Cardiac fibroblast (primary cell): Measurements from ENCODE around the gene SPACDR.

Source experiments
- DNase-seq, 2 donors: peaks; one replicate each; pipeline versions ENCODE4 v3.0.0 to v3.0.0-alpha.2; 2010; ENCODE audit warnings: low read depth in 2 of 2
- H3K4me3 ChIP-seq, 2 donors: replicated peaks in 1 of 2; 1 replicate in 1 of 2; 2 replicates in 1 of 2; pipeline ENCODE4 v1.5.1; 2011; ENCODE audit warnings: low read depth in 2 of 2, low read length in 2 of 2, mild to moderate bottlenecking in 2 of 2, moderate library complexity in 1 of 2
- TF ChIP-seq, protein P1 (sequence below): IDR thresholded peaks from one replicate; pipeline ENCODE4 v1.5.1; 2011; ENCODE audit warnings: low read depth, mild to moderate bottlenecking, low read length, inconsistent platforms

SPACDR gene

GRCh38 chr7:100415448-100415847, 48.6 kb downstream of the SPACDR start:
- TF ChIP-seq, protein P1, sequence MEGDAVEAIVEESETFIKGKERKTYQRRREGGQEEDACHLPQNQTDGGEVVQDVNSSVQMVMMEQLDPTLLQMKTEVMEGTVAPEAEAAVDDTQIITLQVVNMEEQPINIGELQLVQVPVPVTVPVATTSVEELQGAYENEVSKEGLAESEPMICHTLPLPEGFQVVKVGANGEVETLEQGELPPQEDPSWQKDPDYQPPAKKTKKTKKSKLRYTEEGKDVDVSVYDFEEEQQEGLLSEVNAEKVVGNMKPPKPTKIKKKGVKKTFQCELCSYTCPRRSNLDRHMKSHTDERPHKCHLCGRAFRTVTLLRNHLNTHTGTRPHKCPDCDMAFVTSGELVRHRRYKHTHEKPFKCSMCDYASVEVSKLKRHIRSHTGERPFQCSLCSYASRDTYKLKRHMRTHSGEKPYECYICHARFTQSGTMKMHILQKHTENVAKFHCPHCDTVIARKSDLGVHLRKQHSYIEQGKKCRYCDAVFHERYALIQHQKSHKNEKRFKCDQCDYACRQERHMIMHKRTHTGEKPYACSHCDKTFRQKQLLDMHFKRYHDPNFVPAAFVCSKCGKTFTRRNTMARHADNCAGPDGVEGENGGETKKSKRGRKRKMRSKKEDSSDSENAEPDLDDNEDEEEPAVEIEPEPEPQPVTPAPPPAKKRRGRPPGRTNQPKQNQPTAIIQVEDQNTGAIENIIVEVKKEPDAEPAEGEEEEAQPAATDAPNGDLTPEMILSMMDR = no peak
- no peak overlapping the region for H3K4me3 ChIP-seq
- DNase-seq = no peak

DNA sequence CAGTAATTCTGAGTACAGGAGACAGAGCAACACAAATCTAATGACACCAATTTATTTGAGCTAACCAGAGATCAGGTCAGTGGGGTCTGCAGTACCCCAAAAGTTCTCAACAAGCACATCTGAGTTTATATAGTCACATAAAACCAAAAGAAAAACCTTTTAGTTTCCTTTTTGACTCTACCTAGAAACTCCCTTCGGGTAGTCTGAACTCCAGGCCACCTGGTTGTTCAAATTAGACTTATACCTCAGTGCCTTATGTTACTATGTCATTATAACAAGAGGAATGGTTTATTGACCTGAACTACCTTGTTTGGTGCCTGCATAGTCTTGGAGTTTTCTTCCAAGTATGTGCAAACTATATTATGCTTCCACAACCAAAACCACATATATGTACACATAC, 50.2 kb downstream of the SPACDR start:
- TF ChIP-seq, protein P1 = no peak
- no peak for DNase-seq
- H3K4me3 ChIP-seq = no peak overlapping the region

DNA sequence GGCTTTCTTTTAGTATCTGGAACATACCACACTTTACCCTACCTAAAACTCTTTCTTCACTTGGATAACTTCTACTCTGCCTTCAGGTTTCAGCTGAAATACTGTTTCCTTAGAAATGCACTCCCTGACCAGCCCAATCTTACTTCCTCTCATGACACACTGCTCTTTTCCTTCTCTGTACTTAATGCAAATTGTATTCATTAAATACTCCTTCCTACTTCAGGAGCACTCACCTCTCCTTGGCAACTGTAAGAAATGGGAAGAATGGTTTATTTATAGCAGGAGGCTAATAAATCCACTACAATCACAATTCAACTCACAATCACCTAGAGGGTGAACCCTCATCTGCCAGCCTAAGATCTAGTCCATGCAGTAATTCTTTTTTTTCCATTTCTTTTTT, 50.7 kb downstream of the SPACDR start:
- no peak for DNase-seq
- TF ChIP-seq, protein P1 = no peak
- H3K4me3 ChIP-seq = no peak overlapping the region

DNA sequence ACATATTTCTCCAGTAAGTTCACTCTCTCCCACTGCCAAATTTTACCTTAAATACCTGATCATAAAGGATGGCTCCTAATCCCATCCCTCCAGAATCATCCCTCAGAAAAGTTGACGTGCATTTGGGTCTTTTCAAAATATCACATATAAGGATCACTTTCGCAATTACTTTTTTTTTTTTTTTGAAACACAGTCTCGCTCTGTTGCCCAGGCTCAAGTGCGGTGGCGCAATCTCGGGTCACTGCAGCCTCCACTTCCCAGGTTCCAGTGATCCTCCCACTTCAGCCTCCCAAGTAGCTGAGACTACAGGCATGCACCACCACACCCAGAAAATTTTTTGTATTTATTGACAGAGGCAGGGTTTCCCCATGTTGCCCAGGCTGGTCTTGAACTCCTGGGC, 53.0 kb downstream of the SPACDR start:
- no peak for DNase-seq

GRCh38 chr7:100407285-100408180, 56.5 kb downstream of the SPACDR start:
- TF ChIP-seq, protein P1 = peak; percentile 67
- DNase-seq = peak; percentile 86 to 89
- H3K4me3 ChIP-seq = no peak overlapping the region

More for the DNA sequence above, 53.0 kb downstream of the SPACDR start:
- no peak overlapping the region for H3K4me3 ChIP-seq
- TF ChIP-seq, protein P1 = no peak

- H3K4me3 ChIP-seq = no peak overlapping the region
- peak; percentile 54 to 71 for DNase-seq
- TF ChIP-seq, protein P1 = no peak
Measured at GRCh38 chr7:100406767-100407166, 57.3 kb downstream of the SPACDR start.
